Mammary microvascular endothelial cell (primary cell): ENCODE measurements around the gene PIMREG. TPM values are rescaled to one million over a fixed set of nuclear protein-coding genes. Genes with fewer than 3 reads are reported as not detected.

Experiments used
- total RNA-seq: library from RNA; depleted of rRNA; stranded (reverse); fragments of >200 nt; gene quantifications from 2 replicates; pipeline ENCODE4 v1.2.3, GENCODE V29; 2015

Gene PIMREG
- total RNA-seq = 36.1 and 37.6 TPM in 2 replicates

GRCh38 chr17:6443692-6444570 lies at the start of gene PIMREG:
Gene PIMREG (plus strand): TSS chr17:6444455. CDS start chr17:6445111, 656 bp downstream.

GRCh38 chr17:6435051-6435450 lies 9.2 kb upstream of the PIMREG start, which contains the start of gene AIPL1:
Gene AIPL1 (minus strand): TSS chr17:6435121. CDS start chr17:6435104, 17 bp downstream.

Other genes with a start within 250 kb of the PIMREG start
- gene AIPL1, start 9.3 kb upstream of the PIMREG start, total RNA-seq = 0.67 TPM in 1 of 2 replicates, not detected in the other
- gene PITPNM3, start 112.1 kb downstream of the PIMREG start, total RNA-seq = 0.20 and 0.39 TPM in 2 replicates
- 6.2 and 7.1 TPM in 2 replicates for gene KIAA0753, start 196.3 kb downstream of the PIMREG start, total RNA-seq
- 181 and 218 TPM in 2 replicates for gene TXNDC17, start 196.6 kb downstream of the PIMREG start, total RNA-seq
- 16.7 and 17.8 TPM in 2 replicates for gene MED31, start 207.2 kb downstream of the PIMREG start, total RNA-seq
- gene C17orf100, start 207.3 kb downstream of the PIMREG start, total RNA-seq = 0.07 and 0.59 TPM in 2 replicates